GM10266 (cell line): ENCODE data around the gene TLR1.
A peak's percentile ranks its signal among the peaks of the same experiment; 100 is the strongest.

Experiments used
- DNase-seq: peaks from one replicate; pipeline ENCODE4 v3.0.0; 2012; ENCODE audit errors: extremely low spot score
- CTCF ChIP-seq: IDR thresholded peaks from 2 replicates; pipeline ENCODE4 v1.5.1; 2012; ENCODE audit warnings: mild to moderate bottlenecking, low read depth; ENCODE audit not compliant: control insufficient read depth, insufficient read depth; ENCODE audit errors: missing control alignments

The TLR1 gene

GRCh38 chr4:38759113-38759789 lies 45.3 kb downstream of the TLR1 start:
- no peak for DNase-seq
- peak; percentile 73 for TF ChIP-seq CTCF

- DNase-seq, result no peak
These were observed 46.5 kb downstream of the TLR1 start for GRCh38 chr4:38757945-38758600.

GRCh38 chr4:38752941-38753806 lies 51.4 kb downstream of the TLR1 start:
- no peak for TF ChIP-seq CTCF
- DNase-seq, result no peak

More at GRCh38 chr4:38757945-38758600, 46.5 kb downstream of the TLR1 start:
- TF ChIP-seq CTCF, result peak; percentile 59

GRCh38 chr4:38752372-38752940 lies 52.1 kb downstream of the TLR1 start:
- peak; percentile 65 for DNase-seq
- TF ChIP-seq CTCF, result no peak

GRCh38 chr4:38751341-38752010 lies 53.1 kb downstream of the TLR1 start:
- DNase-seq, result no peak
- no peak for TF ChIP-seq CTCF

GRCh38 chr4:38749336-38749735 lies 55.3 kb downstream of the TLR1 start:
- no peak for TF ChIP-seq CTCF

More at GRCh38 chr4:38749336-38749735, 55.3 kb downstream of the TLR1 start:
- DNase-seq, result no peak
